Activated T-helper 17 cell treated with anti-CD3 and anti-CD28 coated beads, Interleukin-2, amount 50 U/mL, for 72 hours (primary cell): ENCODE measurements around the gene LSM7. TPM values are rescaled to one million over a fixed set of nuclear protein-coding genes. Genes with fewer than 3 reads are reported as not detected.
"Not testable (repeated sequence)": the region's sequence is repeated elsewhere in the genome, so short reads cannot be mapped to it uniquely, and the experiment has no call there.

Source experiments
- ATAC-seq: fragments of 150-1000 bp; cut with Tn5 transposase; replicated peaks from 2 replicates; pipeline ENCODE4 v1.10.0; 2021; ENCODE audit warnings: mild to moderate bottlenecking, moderate library complexity
- H3K27ac Mint-ChIP-seq: one replicate; pipeline ENCODE4 v1.8.0; 2022; ENCODE audit warnings: mixed read lengths
- H3K27me3 Mint-ChIP-seq: one replicate; pipeline ENCODE4 v1.8.0; 2022; ENCODE audit warnings: mixed read lengths
- H3K36me3 Mint-ChIP-seq: one replicate; pipeline ENCODE4 v1.8.0; 2022; ENCODE audit warnings: low read depth, mild to moderate bottlenecking, mixed read lengths
- H3K4me1 Mint-ChIP-seq: one replicate; pipeline ENCODE4 v1.8.0; 2022; ENCODE audit warnings: mixed read lengths
- H3K4me3 Mint-ChIP-seq: one replicate; pipeline ENCODE4 v1.8.0; 2022; ENCODE audit warnings: mild to moderate bottlenecking, mixed read lengths
- H3K9me3 Mint-ChIP-seq: one replicate; pipeline ENCODE4 v1.8.0; 2022; ENCODE audit warnings: mixed read lengths
- total RNA-seq, 2 donors: library from RNA; stranded (reverse); gene quantifications; one replicate each; pipeline ENCODE4 v1.2.3, GENCODE V29; 2022

The LSM7 gene
- total RNA-seq, 2 donors from 2014 or later, result 96.2 to 140 TPM

GRCh38 chr19:2359992-2360685 is 31.8 kb upstream of the LSM7 start, which contains the start of gene TMPRSS9:
TSS of gene TMPRSS9 (plus strand) at chr19:2360265. CDS start at chr19:2389786, 29,521 bp downstream.
- H3K4me3 Mint-ChIP-seq, result no peak within 1 kb of the TSS
- H3K4me1 Mint-ChIP-seq, result peaks cover 5% of the 10 kb centered on the region
- ATAC-seq, result no peak
- no peak within 1 kb of the TSS for H3K27ac Mint-ChIP-seq
- H3K27me3 Mint-ChIP-seq, result peaks cover 7% of the 10 kb centered on the region
- no peaks in the 10 kb centered on the region for H3K9me3 Mint-ChIP-seq
- no peaks in the 10 kb centered on the region for H3K36me3 Mint-ChIP-seq

- H3K4me3 Mint-ChIP-seq, result no peak overlapping the region
- H3K4me1 Mint-ChIP-seq, result peaks cover 5% of the 10 kb centered on the region
- no peaks in the 10 kb centered on the region for H3K9me3 Mint-ChIP-seq
- peaks cover 5% of the 10 kb centered on the region for H3K27me3 Mint-ChIP-seq
- no peaks in the 10 kb centered on the region for H3K36me3 Mint-ChIP-seq
- H3K27ac Mint-ChIP-seq, result no peak overlapping the region
- no peak for ATAC-seq
Measured at GRCh38 chr19:2358548-2359173, 30.3 kb upstream of the LSM7 start.

- Mint-ChIP-seq H3K36me3 (no peaks in the 10 kb centered on the region), H3K4me3 (no peak overlapping the region), H3K27me3 (peaks cover 5% of the 10 kb centered on the region), H3K9me3 (no peaks in the 10 kb centered on the region), H3K4me1 (peaks cover 5% of the 10 kb centered on the region), H3K27ac (no peak overlapping the region)
- no peak for ATAC-seq
Measured at GRCh38 chr19:2357279-2358206, 29.2 kb upstream of the LSM7 start.

- Mint-ChIP-seq H3K4me1 (peaks cover 5% of the 10 kb centered on the region), H3K36me3 (no peaks in the 10 kb centered on the region), H3K27ac (no peak overlapping the region), H3K27me3 (peaks cover 5% of the 10 kb centered on the region), H3K9me3 (no peaks in the 10 kb centered on the region), H3K4me3 (no peak overlapping the region)
- ATAC-seq, result no peak
Measured at GRCh38 chr19:2356036-2356646, 27.8 kb upstream of the LSM7 start.

GRCh38 chr19:2355168-2356035 is 27.0 kb upstream of the LSM7 start:
- Mint-ChIP-seq H3K36me3 (no peaks in the 10 kb centered on the region), H3K4me3 (no peak overlapping the region), H3K27me3 (peaks cover 1% of the 10 kb centered on the region), H3K4me1 (peaks cover 5% of the 10 kb centered on the region), H3K27ac (no peak overlapping the region), H3K9me3 (no peaks in the 10 kb centered on the region)
- no peak for ATAC-seq

GRCh38 chr19:2354670-2355069 is 26.3 kb upstream of the LSM7 start:
- no peak overlapping the region for H3K4me3 Mint-ChIP-seq
- ATAC-seq, result no peak
- H3K36me3 Mint-ChIP-seq, result no peaks in the 10 kb centered on the region
- no peaks in the 10 kb centered on the region for H3K27me3 Mint-ChIP-seq
- no peaks in the 10 kb centered on the region for H3K9me3 Mint-ChIP-seq
- peaks cover 5% of the 10 kb centered on the region for H3K4me1 Mint-ChIP-seq
- H3K27ac Mint-ChIP-seq, result no peak overlapping the region

GRCh38 chr19:2353887-2354592 is 25.7 kb upstream of the LSM7 start:
- Mint-ChIP-seq H3K4me1 (peaks cover 5% of the 10 kb centered on the region), H3K36me3 (no peaks in the 10 kb centered on the region), H3K4me3 (no peak overlapping the region), H3K9me3 (no peaks in the 10 kb centered on the region), H3K27ac (no peak overlapping the region), H3K27me3 (no peaks in the 10 kb centered on the region)
- ATAC-seq, result no peak

- Mint-ChIP-seq H3K9me3 (no peaks in the 10 kb centered on the region), H3K4me3 (no peak overlapping the region), H3K36me3 (no peaks in the 10 kb centered on the region), H3K27me3 (no peaks in the 10 kb centered on the region), H3K27ac (no peak overlapping the region), H3K4me1 (peaks cover 5% of the 10 kb centered on the region)
- ATAC-seq, result no peak
Measured at GRCh38 chr19:2353159-2353886, 24.9 kb upstream of the LSM7 start.

- ATAC-seq, result no peak
- Mint-ChIP-seq H3K4me1 (peaks cover 5% of the 10 kb centered on the region), H3K4me3 (no peak overlapping the region), H3K36me3 (no peaks in the 10 kb centered on the region), H3K27ac (no peak overlapping the region), H3K27me3 (no peaks in the 10 kb centered on the region), H3K9me3 (no peaks in the 10 kb centered on the region)
Measured at GRCh38 chr19:2352121-2352520, 23.7 kb upstream of the LSM7 start.

- no peaks in the 10 kb centered on the region for H3K27me3 Mint-ChIP-seq
- H3K36me3 Mint-ChIP-seq, result no peaks in the 10 kb centered on the region
- no peaks in the 10 kb centered on the region for H3K9me3 Mint-ChIP-seq
- no peak overlapping the region for H3K4me3 Mint-ChIP-seq
- peaks cover under 1% of the 10 kb centered on the region for H3K4me1 Mint-ChIP-seq
- no peak for ATAC-seq
- no peak overlapping the region for H3K27ac Mint-ChIP-seq
Measured at GRCh38 chr19:2351591-2351990, 23.2 kb upstream of the LSM7 start.

- Mint-ChIP-seq H3K27me3 (no peaks in the 10 kb centered on the region), H3K4me1 (no peaks in the 10 kb centered on the region), H3K36me3 (no peaks in the 10 kb centered on the region)
Measured at GRCh38 chr19:2350656-2351055, 22.3 kb upstream of the LSM7 start.

GRCh38 chr19:2349818-2350217 is 21.4 kb upstream of the LSM7 start:
- H3K9me3 Mint-ChIP-seq, H3K27ac Mint-ChIP-seq, H3K4me1 Mint-ChIP-seq, H3K4me3 Mint-ChIP-seq, H3K36me3 Mint-ChIP-seq, H3K27me3 Mint-ChIP-seq, ATAC-seq: not testable (repeated sequence)

More at GRCh38 chr19:2350656-2351055, 22.3 kb upstream of the LSM7 start:
- no peak overlapping the region for H3K27ac Mint-ChIP-seq
- H3K4me3 Mint-ChIP-seq, result no peak overlapping the region
- no peaks in the 10 kb centered on the region for H3K9me3 Mint-ChIP-seq
- ATAC-seq, result no peak
